OCI-LY3 (cell line): ENCODE measurements around the gene PAXX.

ENCODE experiments used
- H2AFZ ChIP-seq: fragments of 200-600, 300-600 bp; shearing (Covaris generic); 2 replicates; pipeline ENCODE4 v1.6.0; 2014; ENCODE audit warnings: antibody characterized with exemption, low read depth, low read length
- H3K27ac ChIP-seq: fragments of 200-600, 300-600 bp; sonication (generic); 2 replicates; pipeline ENCODE4 v1.5.1; 2014; ENCODE audit warnings: mild to moderate bottlenecking, low read length, moderate library complexity, mixed read lengths
- H3K27me3 ChIP-seq: fragments of 200-600, 300-600 bp; sonication (generic); 2 replicates; pipeline ENCODE4 v1.6.1; 2014; ENCODE audit warnings: low read depth, low read length, mixed read lengths
- H3K36me3 ChIP-seq: fragments of 200-600, 300-600 bp; sonication (generic); replicated peaks from 2 replicates; pipeline ENCODE3; 2014; ENCODE audit warnings: low read depth, low read length, mixed read lengths
- H3K4me1 ChIP-seq: fragments of 300-600, 200-600 bp; sonication (generic); 2 replicates; pipeline ENCODE4 v1.6.1; 2014; ENCODE audit warnings: low read length, mixed read lengths
- H3K4me2 ChIP-seq: fragments of 200-600, 300-600 bp; sonication (generic); 2 replicates; pipeline ENCODE4 v1.6.1; 2014; ENCODE audit warnings: low read length, mixed read lengths
- H3K4me3 ChIP-seq: fragments of 300-600, 200-600 bp; sonication (generic); 2 replicates; pipeline ENCODE4 v1.5.1; 2014; ENCODE audit warnings: antibody characterized with exemption, mild to moderate bottlenecking, low read length, moderate library complexity
- H3K79me2 ChIP-seq: fragments of 300-600, 200-600 bp; shearing (Covaris generic); 2 replicates; pipeline ENCODE4 v1.6.1; 2014; ENCODE audit warnings: mild to moderate bottlenecking, low read length, mixed read lengths
- H3K9ac ChIP-seq: fragments of 300-600, 200-600 bp; shearing (Covaris generic); 2 replicates; pipeline ENCODE4 v1.6.0; 2014; ENCODE audit warnings: mild to moderate bottlenecking, low read length, moderate library complexity
- H3K9me3 ChIP-seq: fragments of 200-600, 300-600 bp; shearing (Covaris generic); 2 replicates; pipeline ENCODE4 v1.6.1; 2014; ENCODE audit warnings: low read length, mixed read lengths; ENCODE audit not compliant: insufficient read depth
- H4K20me1 ChIP-seq: fragments of 200-600, 300-600 bp; sonication (generic); 2 replicates; pipeline ENCODE4 v1.6.1; 2016; ENCODE audit warnings: low read length, mixed read lengths; ENCODE audit not compliant: insufficient read depth
- CTCF ChIP-seq: fragments of 200-600, 300-600 bp; sonication (generic); IDR thresholded peaks from 2 replicates; pipeline ENCODE4 v1.5.1; 2014; ENCODE audit warnings: antibody characterized with exemption, low read length, low read depth
- EZH2phosphoT487 ChIP-seq: fragments of 200-600 bp; shearing (Covaris generic); IDR thresholded peaks from 2 replicates; pipeline ENCODE4 v1.6.1; 2018; ENCODE audit warnings: antibody characterized with exemption, mixed run types, low read depth

The PAXX gene

GRCh38 chr9:136980669-136981478 is 11.3 kb upstream of the PAXX start:
- Histone ChIP-seq H3K4me3 (no peak overlapping the region), H3K27me3 (no peaks in the 10 kb centered on the region), H3K36me3 (no peaks in the 10 kb centered on the region), H3K4me1 (no peaks in the 10 kb centered on the region), H4K20me1 (no peaks in the 10 kb centered on the region), H3K27ac (no peak overlapping the region), H3K4me2 (no peak overlapping the region), H3K9me3 (no peaks in the 10 kb centered on the region), H2AFZ (no peak overlapping the region), H3K79me2 (no peaks in the 10 kb centered on the region), H3K9ac (no peak overlapping the region)
- no peak for TF ChIP-seq EZH2phosphoT487

- Histone ChIP-seq H4K20me1 (no peaks in the 10 kb centered on the region), H3K9me3 (no peaks in the 10 kb centered on the region), H3K4me2 (no peak overlapping the region), H3K4me3 (no peak overlapping the region), H3K4me1 (no peaks in the 10 kb centered on the region), H3K36me3 (no peaks in the 10 kb centered on the region), H3K27ac (no peak overlapping the region), H2AFZ (no peak overlapping the region), H3K9ac (no peak overlapping the region), H3K27me3 (no peaks in the 10 kb centered on the region), H3K79me2 (no peaks in the 10 kb centered on the region)
- TF ChIP-seq CTCF = no peak
- TF ChIP-seq EZH2phosphoT487 = no peak
These were observed 10.5 kb upstream of the PAXX start for GRCh38 chr9:136981588-136982231.

- no peak within 1 kb of the TSS for H3K4me2 ChIP-seq
- no peaks in the 10 kb centered on the region for H3K36me3 ChIP-seq
- no peak within 1 kb of the TSS for H2AFZ ChIP-seq
- H3K27ac ChIP-seq = no peak within 1 kb of the TSS
- H3K4me1 ChIP-seq = no peaks in the 10 kb centered on the region
- no peak within 1 kb of the TSS for H3K9ac ChIP-seq
- no peak for TF ChIP-seq CTCF
- no peak for TF ChIP-seq EZH2phosphoT487
- H4K20me1 ChIP-seq = no peaks in the 10 kb centered on the region
- H3K9me3 ChIP-seq = no peaks in the 10 kb centered on the region
- no peaks in the 10 kb centered on the region for H3K27me3 ChIP-seq
- no peaks in the 10 kb centered on the region for H3K79me2 ChIP-seq
- no peak within 1 kb of the TSS for H3K4me3 ChIP-seq
These were observed 9.8 kb upstream of the PAXX start, which contains the start of gene LCNL1 for GRCh38 chr9:136982232-136983051. Gene LCNL1 (plus strand): TSS chr9:136982993. CDS start chr9:136983587, 594 bp downstream.

GRCh38 chr9:136983167-136983566 is 9.1 kb upstream of the PAXX start:
- Histone ChIP-seq H3K4me1 (no peaks in the 10 kb centered on the region), H3K9me3 (no peaks in the 10 kb centered on the region), H3K36me3 (no peaks in the 10 kb centered on the region), H2AFZ (no peak overlapping the region), H3K27ac (no peak overlapping the region), H3K9ac (no peak overlapping the region), H3K4me2 (no peak overlapping the region), H3K79me2 (no peaks in the 10 kb centered on the region), H3K27me3 (no peaks in the 10 kb centered on the region), H4K20me1 (no peaks in the 10 kb centered on the region), H3K4me3 (no peak overlapping the region)
- TF ChIP-seq CTCF (no peak), EZH2phosphoT487 (no peak)
